ENCODE results near the gene PKD2.
"Not testable (repeated sequence)": the region's sequence is repeated elsewhere in the genome, so short reads cannot be mapped to it uniquely, and the experiment has no call there.

Gene PKD2

GRCh38 chr4:88115587-88115986, 108.2 kb downstream of the PKD2 start:
- no peak for DNase-seq (ENCODE audit: low read depth in 2 of 2)

- DNase-seq (ENCODE audit: low read depth in 2 of 2) = no peak
Measured at GRCh38 chr4:88119943-88120342, 112.5 kb downstream of the PKD2 start.

DNA sequence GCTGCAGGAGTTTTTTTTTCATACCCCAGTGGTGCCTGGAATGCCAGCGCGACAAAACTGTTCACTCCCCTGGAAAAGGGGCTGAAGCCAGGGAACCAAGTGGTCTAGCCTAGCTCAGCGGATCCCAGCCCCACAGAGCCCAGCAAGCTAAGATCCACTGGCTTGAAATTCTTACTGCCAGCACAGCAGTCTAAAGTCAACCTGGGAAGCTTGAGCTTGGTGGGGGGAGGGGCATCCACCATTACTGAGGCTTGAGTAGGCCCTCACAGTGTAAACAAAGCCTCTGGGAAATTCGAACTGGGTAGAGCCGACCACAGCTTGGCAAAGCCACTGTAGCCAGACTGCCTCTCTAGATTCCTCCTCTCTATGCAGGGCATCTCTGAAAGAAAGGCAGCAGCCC, 114.8 kb downstream of the PKD2 start:
- not testable (repeated sequence) for DNase-seq (ENCODE audit: low read depth in 2 of 2)
